ENCODE measurements around the gene CTNNA2. TPM values are rescaled to one million over a fixed set of nuclear protein-coding genes. Genes with fewer than 3 reads are reported as not detected.

Gene CTNNA2
- total RNA-seq, 1 donor from 2014 or later = not detected

DNA sequence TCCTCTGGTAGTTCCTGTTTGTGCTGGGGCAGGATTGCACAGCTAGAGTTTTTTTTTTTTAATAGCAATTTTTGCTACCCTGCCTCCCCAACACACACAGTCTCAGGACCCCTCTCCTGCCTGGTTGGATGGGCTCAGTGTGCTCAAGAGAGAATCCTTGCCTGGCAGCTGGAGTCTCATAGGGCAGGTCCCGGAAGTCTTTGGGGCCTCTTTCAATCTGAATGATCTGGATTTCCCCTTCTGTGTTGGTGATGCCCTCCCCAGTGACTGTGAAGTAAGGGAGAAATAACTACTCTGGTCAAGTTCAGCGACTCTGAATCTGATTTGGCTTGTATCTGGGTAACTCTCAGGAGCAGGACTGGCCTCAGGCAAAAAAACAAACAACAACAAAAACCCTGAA is 1012.3 kb downstream of the CTNNA2 start:
- no peak for DNase-seq (ENCODE audit: low read depth, low spot score)

DNA sequence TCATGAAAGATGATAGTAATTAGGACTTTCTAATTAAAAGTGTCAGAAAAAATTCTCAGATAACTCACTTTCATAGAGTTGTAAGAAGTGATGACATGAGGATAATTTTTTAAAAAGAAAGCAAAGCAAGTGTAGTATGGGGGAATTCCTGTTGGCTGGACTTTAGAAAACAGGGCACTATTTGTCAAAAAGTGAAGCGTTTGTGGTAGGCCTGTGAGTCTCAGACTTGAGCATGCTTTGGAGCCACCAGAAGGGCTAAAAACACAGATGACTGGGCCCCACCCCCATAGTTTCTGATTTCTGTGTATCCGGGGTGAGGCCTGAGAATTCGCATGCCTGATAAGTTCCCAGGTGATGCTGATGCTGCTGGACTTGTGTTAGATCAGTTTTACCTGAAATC is 1014.3 kb downstream of the CTNNA2 start:
- no peak for DNase-seq (ENCODE audit: low read depth, low spot score)

DNA sequence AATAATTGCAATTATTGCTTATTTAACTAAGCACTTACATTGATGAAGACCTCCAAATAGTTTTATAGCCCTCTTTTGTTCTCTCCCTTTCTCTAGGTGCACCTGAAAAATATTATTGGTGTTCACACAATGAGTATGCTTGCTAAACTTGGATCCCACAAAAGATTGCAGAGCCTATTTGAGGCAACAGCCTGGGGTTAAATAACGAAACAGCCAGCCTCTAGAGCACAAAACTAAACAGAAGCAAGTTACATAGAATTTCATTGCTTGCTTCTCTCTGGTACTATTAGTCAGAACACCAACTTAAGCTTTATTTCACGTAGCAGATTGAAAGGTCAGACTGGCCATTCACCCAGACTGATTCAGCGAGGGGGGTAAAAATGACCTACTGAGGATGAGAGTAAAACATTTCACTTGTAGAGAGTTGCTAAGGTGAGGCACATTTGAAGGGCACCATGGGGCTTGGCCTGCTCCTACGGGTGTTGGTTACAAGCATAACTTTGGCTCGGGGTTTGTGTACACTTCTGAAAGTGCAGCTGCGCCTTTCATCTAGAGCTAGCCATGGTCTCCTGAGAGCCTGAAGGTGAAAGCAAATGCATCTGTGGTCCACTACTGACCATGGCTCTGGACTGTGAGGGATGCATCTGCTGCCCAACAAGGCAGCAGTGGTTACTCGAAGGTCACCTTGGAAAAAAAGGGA is 1016.8 kb downstream of the CTNNA2 start:
- no peak for DNase-seq (ENCODE audit: low read depth, low spot score)

DNA sequence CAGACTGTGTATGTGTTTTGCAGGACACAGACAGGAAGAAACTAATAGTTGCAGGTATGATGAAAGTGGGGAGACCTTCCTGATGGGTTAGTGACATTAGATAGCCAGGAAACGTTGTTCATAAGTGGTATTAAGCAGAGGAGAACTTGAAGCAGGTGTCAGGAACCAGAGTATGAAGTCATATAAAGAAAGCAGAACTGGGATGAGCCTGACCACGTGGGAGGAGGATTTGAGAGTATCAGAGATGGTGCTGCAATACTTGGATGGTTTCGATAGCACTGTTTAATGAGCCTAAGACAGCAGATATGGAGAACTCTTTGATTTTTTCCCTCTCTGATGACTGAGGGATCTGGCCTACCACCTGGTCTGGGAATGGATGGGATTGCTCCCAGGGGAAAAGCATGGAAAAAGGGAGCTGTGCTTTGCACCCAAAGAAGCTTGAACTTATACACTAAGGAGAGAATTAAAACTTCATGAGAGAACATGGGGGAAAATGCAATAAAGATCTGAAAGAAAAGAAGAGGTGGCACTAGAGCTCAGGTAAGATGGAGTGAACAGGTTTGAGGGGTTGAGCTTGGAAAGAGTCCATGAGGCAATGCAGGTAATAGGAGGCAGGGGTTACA is 1017.7 kb downstream of the CTNNA2 start:
- DNase-seq (ENCODE audit: low read depth, low spot score) = no peak

DNA sequence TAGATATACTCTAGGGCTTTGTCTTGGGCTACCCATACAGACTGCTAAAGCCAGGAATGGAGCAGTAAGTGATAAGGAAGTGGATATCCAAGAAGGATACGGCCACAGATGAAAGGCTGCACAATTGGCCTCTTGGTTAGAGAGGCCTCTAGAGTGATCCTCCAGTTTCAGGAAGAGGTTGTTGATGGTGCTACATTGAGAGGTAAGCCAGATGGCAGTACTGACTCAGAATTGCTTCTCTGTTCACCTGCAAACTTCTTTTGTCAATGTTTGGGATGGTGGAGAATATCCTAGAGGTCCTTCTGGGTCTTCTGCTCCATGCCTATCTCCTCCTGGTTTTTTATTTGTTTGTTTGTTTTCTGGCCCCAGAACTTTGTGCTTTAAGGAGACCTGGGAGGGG is 1018.5 kb downstream of the CTNNA2 start:
- DNase-seq (ENCODE audit: low read depth, low spot score) = no peak

DNA sequence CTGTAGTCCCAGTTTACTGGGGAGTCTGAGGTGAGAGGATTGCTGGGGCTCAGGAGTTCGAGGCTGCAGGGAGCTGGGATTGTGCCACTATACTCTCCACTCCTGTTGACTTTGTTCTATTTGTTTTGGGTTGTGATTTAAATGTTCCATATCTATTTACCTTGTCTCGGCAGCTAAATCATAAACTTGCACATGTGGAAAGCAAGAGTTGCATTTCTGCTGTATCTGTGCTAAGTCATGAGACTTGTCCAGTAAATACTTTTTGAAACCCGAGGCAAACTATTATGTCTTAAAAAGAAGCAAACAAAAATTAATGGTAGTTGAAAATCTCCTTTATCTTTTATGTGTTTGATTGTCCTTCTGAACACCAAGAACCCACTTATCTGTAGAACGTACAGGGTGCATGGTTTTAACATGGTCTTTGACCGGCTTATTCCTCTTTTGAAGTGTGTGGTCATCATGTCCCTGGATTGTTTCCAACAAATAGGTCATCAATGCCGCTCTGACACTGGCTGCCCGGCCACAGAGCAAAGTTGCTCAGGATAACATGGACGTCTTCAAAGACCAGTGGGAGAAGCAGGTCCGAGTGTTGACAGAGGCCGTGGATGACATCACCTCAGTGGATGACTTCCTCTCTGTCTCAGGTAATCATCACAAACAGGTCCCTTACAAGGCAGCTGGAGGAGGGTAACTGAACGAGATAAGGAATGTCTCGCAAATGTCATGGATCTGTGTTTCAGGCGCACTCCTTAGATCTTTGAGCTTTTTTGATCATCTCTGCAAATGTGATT is 1032.8 kb downstream of the CTNNA2 start:
- no peak for DNase-seq (ENCODE audit: low read depth, low spot score)

DNA sequence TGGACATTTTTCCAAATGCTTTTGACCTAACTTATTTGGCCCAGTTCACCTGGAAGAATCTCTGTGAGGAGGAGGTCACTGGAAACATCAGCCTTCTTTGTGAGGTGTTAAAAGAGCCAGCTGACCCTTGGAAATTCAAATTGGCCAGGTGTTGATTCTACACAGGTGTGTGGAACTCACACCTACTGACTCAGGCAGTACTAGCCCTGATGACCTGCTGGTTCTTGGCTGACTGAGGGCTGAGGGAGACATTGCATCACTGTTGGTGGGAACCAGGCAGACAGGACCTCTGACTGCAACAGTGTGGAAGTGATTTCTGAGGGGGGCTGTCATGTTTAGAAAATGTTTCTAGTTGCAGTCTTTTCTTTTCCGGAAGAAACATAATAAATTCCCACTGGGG is 1033.9 kb downstream of the CTNNA2 start:
- no peak for DNase-seq (ENCODE audit: low read depth, low spot score)

DNA sequence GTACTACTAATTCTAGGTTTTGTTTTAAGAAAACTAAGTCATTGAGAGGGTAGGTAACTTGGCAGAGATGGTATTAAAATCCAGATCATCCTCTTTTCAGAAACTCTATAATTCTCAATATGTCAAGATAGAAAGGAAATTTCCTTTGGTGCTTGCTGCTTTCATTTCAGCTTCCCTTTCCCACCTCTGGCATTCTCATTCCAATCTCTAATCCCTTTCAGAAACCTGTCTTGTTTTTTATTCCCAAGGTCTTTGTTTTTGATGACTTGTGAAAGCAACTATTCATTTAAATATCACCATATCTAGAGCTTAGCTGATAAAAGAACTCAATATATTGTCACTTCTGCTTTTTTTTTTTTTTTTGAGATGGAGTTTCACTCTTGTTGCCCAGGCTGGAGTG is 1034.5 kb downstream of the CTNNA2 start:
- no peak for DNase-seq (ENCODE audit: low read depth, low spot score)

DNA sequence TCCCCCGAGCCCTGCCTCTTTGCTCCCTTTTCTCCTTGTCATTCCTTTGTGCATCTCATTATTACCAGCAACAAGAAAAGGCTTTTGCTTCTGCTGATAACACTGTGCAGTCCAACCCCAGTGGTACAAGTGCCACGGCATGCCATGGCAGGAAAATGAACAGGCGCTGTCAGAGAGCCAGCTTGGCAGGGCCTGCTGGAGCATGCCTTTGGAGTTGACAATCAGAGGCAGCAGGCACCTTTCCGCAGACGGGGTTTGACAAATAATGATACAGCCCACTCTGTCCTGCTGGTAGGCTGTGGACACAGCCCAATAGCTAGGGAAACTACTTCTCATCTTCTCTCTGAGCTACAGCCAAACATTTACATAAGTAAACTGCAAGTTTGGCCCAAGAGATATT is 1035.6 kb downstream of the CTNNA2 start:
- no peak for DNase-seq (ENCODE audit: low read depth, low spot score)

DNA sequence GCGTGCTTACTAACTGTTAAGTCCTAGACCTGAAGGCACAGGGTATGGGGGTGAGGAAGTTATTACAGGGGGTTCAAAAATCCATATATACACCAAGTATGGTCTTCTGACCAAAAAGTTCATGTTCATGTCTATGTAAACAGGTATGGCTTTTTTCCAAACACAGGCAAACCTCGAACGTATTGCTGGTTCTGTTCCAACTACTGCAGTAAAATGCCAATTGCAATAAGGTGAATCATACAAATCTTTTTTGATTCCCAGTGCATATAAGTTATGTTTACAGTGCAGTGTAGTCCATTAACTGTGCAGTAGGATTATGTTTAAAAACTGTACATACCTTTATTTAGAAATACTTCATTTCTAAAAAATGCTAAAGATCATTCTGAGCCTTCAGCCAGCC is 1037.0 kb downstream of the CTNNA2 start:
- no peak for DNase-seq (ENCODE audit: low read depth, low spot score)

DNA sequence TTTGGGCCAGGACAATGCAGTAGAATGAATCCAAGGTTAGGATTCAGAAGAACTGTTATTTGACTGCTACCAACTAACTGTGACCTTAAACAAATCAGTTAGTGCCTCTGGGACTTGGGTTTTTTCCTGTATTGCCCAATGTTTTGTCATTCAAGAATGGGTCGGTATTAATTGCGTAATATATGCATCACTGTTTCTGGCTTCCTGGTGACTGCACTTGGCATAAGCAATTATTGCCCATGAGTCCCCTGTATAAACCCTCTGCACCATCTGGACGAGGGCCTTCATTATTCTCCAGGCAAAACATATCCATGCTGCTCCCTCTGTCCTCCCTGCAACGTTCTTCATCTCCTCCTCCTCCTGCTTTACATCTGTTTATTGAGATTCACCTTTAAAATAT is 1047.5 kb downstream of the CTNNA2 start:
- no peak for DNase-seq (ENCODE audit: low read depth, low spot score)

DNA sequence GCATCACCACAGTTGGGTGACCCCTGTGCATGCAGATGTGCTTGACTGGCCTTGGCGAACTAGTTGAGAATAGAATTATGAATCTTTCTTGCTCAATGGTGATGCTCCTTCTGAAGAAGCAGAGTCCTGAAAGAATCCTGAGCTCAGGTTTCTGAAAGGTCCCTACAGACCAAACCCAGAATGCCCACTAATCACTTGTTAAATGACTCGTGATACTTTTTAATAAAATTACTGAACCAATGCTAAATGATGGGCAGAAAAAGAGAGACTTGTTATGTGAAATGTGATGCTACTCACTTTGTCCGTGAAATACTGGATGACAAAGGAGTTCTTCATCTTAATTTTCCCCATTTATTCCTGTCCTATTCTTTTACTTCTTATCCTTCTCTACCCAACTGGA is 1055.2 kb downstream of the CTNNA2 start:
- no peak for DNase-seq (ENCODE audit: low read depth, low spot score)

DNA sequence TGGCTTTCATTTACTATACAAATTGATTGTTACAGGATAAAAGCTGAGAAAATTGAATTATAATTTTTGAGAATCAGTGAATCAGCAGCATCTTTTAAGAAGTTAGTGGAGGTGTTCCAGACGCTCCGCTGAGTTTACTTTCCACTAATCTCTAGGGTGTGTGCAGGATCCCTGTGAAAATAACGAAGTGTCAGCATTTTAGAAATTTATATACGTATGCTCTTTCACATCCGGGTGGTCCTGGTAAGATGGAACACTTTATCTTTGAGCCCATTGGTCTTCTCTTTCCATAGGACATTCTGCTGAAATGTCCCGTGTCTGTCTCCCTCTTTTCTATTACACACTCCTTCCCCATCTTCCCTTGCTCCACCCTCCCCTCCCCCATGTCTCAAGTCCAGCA is 1060.3 kb downstream of the CTNNA2 start:
- DNase-seq (ENCODE audit: low read depth, low spot score) = no peak

DNA sequence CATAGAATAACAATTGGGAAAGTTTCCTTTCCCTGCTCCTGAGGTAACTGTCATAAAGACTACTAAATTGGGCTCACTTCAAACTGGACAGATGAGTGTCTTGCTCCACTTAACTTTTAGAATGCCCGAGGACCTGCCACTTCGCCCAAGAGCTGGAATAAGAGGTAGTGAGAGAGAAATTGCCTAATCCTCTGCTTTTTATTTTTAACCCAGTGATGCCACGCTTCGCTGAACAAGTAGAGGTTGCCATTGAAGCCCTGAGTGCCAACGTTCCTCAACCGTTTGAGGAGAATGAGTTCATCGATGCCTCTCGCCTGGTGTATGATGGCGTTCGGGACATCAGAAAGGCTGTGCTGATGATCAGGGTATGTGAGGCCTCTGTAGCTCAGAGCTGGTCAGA is 1061.1 kb downstream of the CTNNA2 start:
- no peak for DNase-seq (ENCODE audit: low read depth, low spot score)

DNA sequence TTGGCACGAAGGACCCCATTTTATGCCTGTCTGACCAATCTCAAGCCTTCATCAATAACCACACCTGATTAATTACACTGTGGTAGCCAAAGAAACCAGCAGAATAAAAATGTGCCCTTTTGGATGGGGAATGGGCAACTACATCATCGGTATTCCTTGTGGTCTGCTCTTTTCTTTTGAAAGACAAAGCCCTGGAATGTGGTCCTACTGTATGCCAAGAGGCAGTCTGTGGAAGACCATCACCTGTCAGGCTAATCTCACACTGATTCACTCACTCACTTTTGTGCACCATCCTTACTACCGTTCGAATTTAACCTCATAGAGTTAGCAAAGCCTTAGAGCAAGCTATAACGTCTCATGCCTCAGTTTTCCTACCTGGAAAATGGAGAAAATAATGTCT is 1066.9 kb downstream of the CTNNA2 start:
- DNase-seq (ENCODE audit: low read depth, low spot score) = no peak

DNA sequence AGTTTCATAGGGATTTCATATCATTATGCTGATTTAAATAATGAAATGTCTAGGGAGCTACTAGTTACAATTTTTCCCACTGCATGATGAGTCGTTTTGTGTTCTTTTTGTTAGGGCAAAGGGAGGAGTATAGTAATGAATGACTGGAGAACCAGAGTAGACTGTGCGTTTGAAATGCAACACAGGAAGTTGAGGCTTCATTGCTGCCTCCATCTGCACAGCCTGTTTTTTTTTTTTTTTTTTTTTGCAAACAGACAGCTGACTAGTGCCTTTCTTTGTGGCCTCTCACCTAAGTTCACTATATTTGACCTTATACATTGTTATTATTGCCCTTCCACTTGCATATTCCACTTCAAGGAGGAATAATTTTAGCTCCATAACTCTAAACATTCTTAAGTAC is 1078.4 kb downstream of the CTNNA2 start:
- DNase-seq (ENCODE audit: low read depth, low spot score) = no peak

DNA sequence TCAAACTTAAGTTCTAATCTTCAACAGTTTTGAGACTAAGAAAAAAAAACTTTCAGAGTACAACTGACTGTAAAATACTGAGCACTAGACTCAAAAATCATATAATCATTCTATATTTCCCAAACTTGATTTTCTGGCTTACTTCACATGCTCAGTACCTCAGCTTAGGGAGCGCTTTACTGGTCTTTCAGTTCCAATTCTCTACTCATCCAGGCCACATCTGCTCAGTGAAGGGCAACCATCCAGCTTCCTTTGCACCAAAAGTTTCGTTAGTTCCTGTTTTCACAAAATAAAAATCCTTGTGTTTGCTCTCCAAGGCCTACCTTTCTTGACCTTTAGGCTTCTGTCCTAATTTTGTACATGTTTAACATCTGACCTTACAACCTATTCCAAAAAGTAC is 1079.3 kb downstream of the CTNNA2 start:
- DNase-seq (ENCODE audit: low read depth, low spot score) = no peak

DNA sequence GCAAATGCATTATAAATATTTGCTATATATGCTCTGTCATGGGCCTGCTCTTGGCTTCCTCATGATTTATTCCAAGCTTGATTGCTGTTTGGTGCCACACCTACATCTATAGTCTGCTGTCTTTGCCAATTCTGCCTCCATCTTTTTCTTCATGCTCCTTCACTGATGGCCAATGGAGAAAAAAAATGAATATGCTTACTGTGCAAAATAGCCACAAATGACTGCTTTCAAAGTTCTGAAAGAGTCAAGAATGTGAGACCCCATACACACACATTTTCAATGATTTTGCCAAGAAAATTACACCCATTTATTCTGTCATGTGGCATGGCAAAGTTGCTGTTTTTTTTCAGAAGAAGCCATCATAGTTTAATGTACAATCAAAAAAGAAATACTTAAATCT is 1097.3 kb downstream of the CTNNA2 start:
- DNase-seq (ENCODE audit: low read depth, low spot score) = no peak

DNA sequence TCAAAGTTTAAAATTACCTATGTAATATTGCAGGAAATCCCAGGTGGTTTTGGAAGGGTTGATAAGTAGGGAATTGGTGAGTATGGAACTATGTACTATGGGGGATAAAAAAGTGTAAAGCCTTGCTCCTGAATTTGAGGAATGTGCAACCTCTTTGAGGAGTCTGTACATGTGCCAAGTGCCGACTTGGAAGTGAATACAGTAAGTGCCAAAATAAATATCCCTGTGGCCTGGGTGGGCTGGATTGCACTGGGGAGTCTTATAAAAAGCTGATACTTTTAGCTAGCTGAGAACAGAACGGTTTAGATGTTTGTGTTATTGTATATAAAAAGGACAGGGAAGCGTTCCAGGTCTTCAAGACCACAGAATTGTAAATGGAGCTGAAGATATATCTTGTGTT is 1108.8 kb downstream of the CTNNA2 start:
- DNase-seq (ENCODE audit: low read depth, low spot score) = no peak

DNA sequence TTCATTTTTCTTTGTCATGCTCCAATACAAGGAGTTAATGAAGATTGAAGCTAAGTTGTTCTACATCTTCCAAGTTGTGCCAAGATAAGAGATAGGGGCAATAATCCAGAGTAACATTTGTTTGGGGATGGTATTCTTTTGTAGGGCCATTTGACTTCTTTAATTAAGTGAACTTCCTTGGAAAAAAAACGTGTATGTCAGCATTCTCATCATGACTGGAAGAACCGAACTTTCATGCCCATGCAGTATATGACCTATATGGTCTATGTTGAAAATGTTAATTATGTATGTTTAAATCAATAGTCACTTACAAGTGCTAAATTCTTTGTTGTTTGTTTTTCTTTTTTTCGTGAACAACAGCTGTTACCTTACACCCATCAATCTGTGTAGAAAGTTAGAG is 1111.2 kb downstream of the CTNNA2 start:
- DNase-seq (ENCODE audit: low read depth, low spot score) = no peak

DNA sequence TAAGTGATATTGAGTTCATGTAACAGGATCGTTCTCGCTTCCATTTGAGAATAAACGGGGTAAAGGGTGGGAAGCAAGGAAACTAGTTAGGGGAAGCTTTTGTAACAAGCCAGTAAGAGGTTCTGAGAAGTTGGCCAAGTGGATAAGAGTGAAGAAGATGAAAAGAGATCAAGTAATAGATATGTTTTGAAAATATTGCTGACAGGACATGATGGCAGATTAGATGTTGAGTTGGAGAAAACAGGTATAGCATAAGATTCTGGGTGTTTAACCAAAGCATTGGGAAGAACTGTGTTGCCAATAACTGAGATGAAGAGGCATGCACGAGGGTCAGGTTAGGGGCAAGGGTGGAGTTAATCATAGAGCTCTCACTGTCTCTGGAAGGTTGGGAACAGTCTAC is 1121.7 kb downstream of the CTNNA2 start:
- DNase-seq (ENCODE audit: low read depth, low spot score) = no peak

DNA sequence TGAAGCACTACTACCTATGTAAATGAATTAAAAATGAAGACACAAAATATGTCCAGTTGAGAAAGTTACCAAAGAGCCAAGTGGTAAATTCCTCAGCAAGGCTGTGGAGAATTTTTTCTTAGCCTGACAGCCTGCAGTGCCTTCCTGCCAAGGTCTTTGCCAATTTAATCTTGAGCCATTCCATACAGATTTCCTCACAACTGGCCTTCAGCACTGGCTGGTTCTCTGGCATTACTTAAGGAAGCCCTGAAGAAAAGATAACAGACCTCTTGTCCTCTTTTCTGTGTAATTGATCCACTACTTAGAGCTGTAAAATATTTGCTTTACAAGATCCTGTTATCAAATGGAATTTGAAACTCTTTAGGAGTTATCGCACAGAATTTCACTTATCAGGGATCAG is 1125.9 kb downstream of the CTNNA2 start:
- no peak for DNase-seq (ENCODE audit: low read depth, low spot score)

DNA sequence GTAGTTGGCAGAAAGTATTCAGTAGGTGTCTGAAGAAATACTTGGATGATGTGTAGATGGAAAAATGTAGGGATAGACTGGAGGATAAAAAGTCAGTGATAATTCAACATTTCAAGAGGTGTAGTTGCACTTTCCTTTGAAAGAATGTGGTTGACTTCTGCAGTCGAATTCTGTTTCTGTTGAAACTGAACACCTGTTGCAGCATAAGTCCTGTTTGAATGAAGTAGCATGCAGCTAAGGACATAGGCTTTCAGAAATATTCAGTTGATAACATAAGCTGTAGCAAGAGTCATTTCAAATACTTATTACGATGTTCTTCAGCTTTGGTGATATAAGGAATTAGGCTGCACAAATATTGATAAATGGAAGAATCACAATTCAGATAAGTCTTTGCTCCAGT is 1129.6 kb downstream of the CTNNA2 start:
- DNase-seq (ENCODE audit: low read depth, low spot score) = no peak
